Measurements from ENCODE around the gene REV1. TPM values are rescaled to one million over a fixed set of nuclear protein-coding genes. Genes with fewer than 3 reads are reported as not detected.
A peak's percentile ranks its signal among the peaks of the same experiment; 100 is the strongest.

REV1 gene
- total and polyA plus RNA-seq, 2 of the 8 experiments (the other 6 are each of a cell fraction or from before 2014, with no cell fraction given) = 16.6 to 34.3 TPM

GRCh38 chr2:99444222-99444621, 45.6 kb downstream of the REV1 start:
- Histone ChIP-seq H3K79me2 (ENCODE audit: control insufficient read depth in 1 of 2, insufficient read depth in 2 of 2, low read length in 2 of 2) (peaks cover 0 to 9% of the 10 kb centered on the region in 2 experiments; a peak in 2 of 4 replicates), H4K5ac (ENCODE audit: insufficient read length, low read depth, low read length) (no peak overlapping the region), H3K4me3 (ENCODE audit: extremely low read depth in 1 of 4, insufficient read depth in 2 of 4, low read depth in 3 of 4, low read length in 4 of 4) (no peak overlapping the region), H3K4me2 (ENCODE audit: insufficient read depth in 1 of 2, low read depth in 2 of 2, low read length in 2 of 2) (no peak overlapping the region), H2AK5ac (ENCODE audit: low read depth, low read length) (no peak overlapping the region), H3K14ac (ENCODE audit: insufficient read length) (no peak overlapping the region), H4K20me1 (replicated peaks in 1 of 2; ENCODE audit: control insufficient read depth in 1 of 2, insufficient read depth in 2 of 2, low read length in 2 of 2) (no peaks in the 10 kb centered on the region), H3K4ac (replicated peaks; ENCODE audit: insufficient read length, low read depth, low read length) (no peak overlapping the region), H3K23ac (ENCODE audit: insufficient read length) (no peak overlapping the region), H3K27ac (ENCODE audit: low read depth, low read length) (no peak overlapping the region), H3K27me3 (replicated peaks in 1 of 4; ENCODE audit: control insufficient read depth in 3 of 4, extremely low read depth in 1 of 4, insufficient read depth in 3 of 4, low read length in 3 of 4) (no peaks in the 10 kb centered on the region), H4K91ac (replicated peaks; ENCODE audit: insufficient read length, low read length) (no peak overlapping the region), H2BK15ac (ENCODE audit: low read length) (no peak overlapping the region), H3K56ac (replicated peaks; ENCODE audit: insufficient read length, low read depth, low read length) (no peak overlapping the region), H3K79me1 (ENCODE audit: low read depth, low read length) (no peaks in the 10 kb centered on the region), H3K18ac (ENCODE audit: extremely low read depth, low read length) (no peak overlapping the region), H3K9ac (replicated peaks in 1 of 4; ENCODE audit: extremely low read depth in 1 of 4, low read depth in 3 of 4, low read length in 3 of 4) (peak overlapping the region in 1 of 4 experiments; percentile 34; a peak in 1 of 7 replicates), H4K8ac (ENCODE audit: extremely low read depth, insufficient read depth, low read length) (no peak overlapping the region), H2BK20ac (ENCODE audit: low read length) (no peak overlapping the region), H3K4me1 (replicated peaks in 1 of 4; ENCODE audit: control insufficient read depth in 3 of 4, insufficient read depth in 4 of 4, low read length in 3 of 4) (peaks cover 3 to 13% (median 6%) of the 10 kb centered on the region in 4 experiments; a peak in 5 of 7 replicates), H2BK120ac (replicated peaks; ENCODE audit: low read depth, low read length) (no peak overlapping the region), H3K23me2 (ENCODE audit: low read depth, low read length) (no peaks in the 10 kb centered on the region), H2AFZ (ENCODE audit: low read length) (no peak overlapping the region), H3K9me3 (ENCODE audit: insufficient read depth in 2 of 2, low read depth in 1 of 2, low read length in 1 of 2) (no peaks in the 10 kb centered on the region), H2BK5ac (ENCODE audit: low read depth, low read length) (no peak overlapping the region), H2BK12ac (ENCODE audit: low read depth, low read length) (no peak overlapping the region), H3K36me3 (ENCODE audit: control insufficient read depth in 2 of 4, insufficient read depth in 4 of 4, low read length in 3 of 4) (peaks cover 0 to 24% (median 6%) of the 10 kb centered on the region in 4 experiments; a peak in 5 of 8 replicates)
- CTCF ChIA-PET (ENCODE audit: partially characterized antibody) = interaction anchor here (1.1 kb wide), 1 partner anchor 9 kb away, joined by 3 read pairs; no protein-coding TSS in a partner anchor
- FAIRE-seq = no peak
- POLR2A ChIA-PET (ENCODE audit: partially characterized antibody) = interaction anchor here (1.3 kb wide), 1 partner anchor 39 kb away, joined by 4 read pairs; no protein-coding TSS in a partner anchor
- DNase-seq (ENCODE audit: low read depth in 1 of 2, low spot score in 2 of 2) = no peak
- no peak for TF ChIP-seq JUND (IDR thresholded peaks at IDR 0.05; ENCODE audit: low read length)
- no peak for TF ChIP-seq RNF2 (IDR thresholded peaks at IDR 0.05; ENCODE audit: borderline replicate concordance, low read depth, low read length, missing control alignments, poor library complexity, severe bottlenecking)
- TF ChIP-seq SAP30 (IDR thresholded peaks at IDR 0.05; ENCODE audit: insufficient read depth, insufficient replicate concordance, low read length) = no peak
- TF ChIP-seq CREB1 (IDR thresholded peaks at IDR 0.05) = no peak
- TF ChIP-seq POU5F1 (IDR thresholded peaks at IDR 0.05; ENCODE audit: low read depth, low read length) = no peak
- TF ChIP-seq RFX5 (IDR thresholded peaks at IDR 0.05; ENCODE audit: borderline replicate concordance, low read depth, low read length) = no peak
- no peak for TF ChIP-seq SRF (IDR thresholded peaks at IDR 0.05; ENCODE audit: low read depth, low read length)
- no peak for TF ChIP-seq SIN3A (conservative IDR thresholded peaks at IDR 0.05 in 1 of 2, IDR thresholded peaks at IDR 0.05 in 1 of 2; ENCODE audit: low read depth in 1 of 2, low read length in 2 of 2)
- TF ChIP-seq, protein P1, sequence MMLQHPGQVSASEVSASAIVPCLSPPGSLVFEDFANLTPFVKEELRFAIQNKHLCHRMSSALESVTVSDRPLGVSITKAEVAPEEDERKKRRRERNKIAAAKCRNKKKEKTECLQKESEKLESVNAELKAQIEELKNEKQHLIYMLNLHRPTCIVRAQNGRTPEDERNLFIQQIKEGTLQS (IDR thresholded peaks at IDR 0.05; ENCODE audit: insufficient read depth, low read depth, low read length) = no peak
- TF ChIP-seq PHF8 (conservative IDR thresholded peaks at IDR 0.05; ENCODE audit: low read depth, low read length) = no peak
- WGBS, 2 experiments (ENCODE audit: extremely low coverage in 1 of 2, insufficient coverage in 1 of 2, insufficient read length in 1 of 2, insufficient replicate concordance in 2 of 2, low coverage in 1 of 2, low lambda C conversion rate in 2 of 2, missing lambda C conversion rate in 1 of 2) = 97% methylated on average over 2 of the region's 2 CpGs; no CpG with 5 or more reads in 1 of the 2 experiments

Measured in H1 (cell line).